GM18951 (cell line): Measurements from ENCODE around the gene ADH7.
"Not testable (repeated sequence)": the region's sequence is repeated elsewhere in the genome, so short reads cannot be mapped to it uniquely, and the experiment has no call there.

Experiments
- POLR2A ChIP-seq: IDR thresholded peaks from 4 replicates; pipeline ENCODE4 v1.6.1; 2011; ENCODE audit warnings: mild to moderate bottlenecking; ENCODE audit not compliant: insufficient read length, insufficient read depth; ENCODE audit errors: extremely low read depth
- in situ Hi-C: fragments of 300-500 bp; cut with MboI; formaldehyde crosslinking; loops from one replicate; pipeline ENCODE4 v1.12.0; 2022; ENCODE audit warnings: low sequenced_read_pairs, mixed read lengths, inconsistent platforms; ENCODE audit not compliant: unreplicated experiment

Gene ADH7

DNA sequence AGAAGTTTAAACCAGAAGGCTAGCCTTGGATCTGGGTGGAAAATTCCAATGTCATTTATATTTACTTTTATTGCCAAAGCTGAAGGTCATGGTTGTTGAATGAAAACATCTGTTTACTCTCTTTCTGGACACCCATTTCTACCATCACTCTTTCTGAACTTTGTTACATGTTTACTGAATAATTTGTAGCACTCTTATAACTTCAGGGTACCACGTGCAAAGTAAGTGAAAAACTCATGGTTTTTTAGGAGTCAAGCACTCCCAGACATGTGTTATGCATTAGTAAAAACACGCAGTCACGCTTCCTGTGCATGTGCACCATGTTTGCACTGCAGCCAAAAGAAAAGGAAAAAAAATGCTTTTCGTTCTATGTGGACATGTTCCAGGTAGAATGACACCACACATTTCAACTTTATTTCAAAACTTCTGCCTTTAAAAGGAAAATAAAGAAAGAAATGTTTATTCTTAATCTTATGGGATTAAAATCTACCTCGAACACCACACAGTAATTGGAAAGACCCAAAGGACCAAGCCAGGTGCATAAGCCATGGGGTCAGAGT lies 51.2 kb downstream of the ADH7 start:
- no peak for TF ChIP-seq POLR2A
- in situ Hi-C loops = no loop called here

DNA sequence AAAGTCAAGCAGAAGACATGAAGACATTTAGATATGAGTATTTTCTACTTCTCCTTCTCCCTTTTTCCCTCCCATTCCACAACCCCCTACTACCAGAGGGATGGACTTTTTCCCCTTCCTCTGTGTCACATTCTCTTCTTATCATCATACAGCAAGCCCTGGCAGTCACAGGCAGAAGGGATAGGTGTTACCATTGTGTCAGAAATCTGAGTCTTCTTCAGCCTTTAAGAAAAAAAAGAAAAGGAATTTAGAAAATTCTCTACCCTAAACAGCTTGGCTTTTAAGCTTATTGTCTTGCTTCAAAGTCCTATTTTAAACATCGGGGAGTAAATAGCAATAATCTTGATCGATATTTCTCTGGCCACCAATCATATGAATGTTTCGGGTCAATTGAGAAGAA lies 51.7 kb downstream of the ADH7 start:
- in situ Hi-C loops = no loop called here

DNA sequence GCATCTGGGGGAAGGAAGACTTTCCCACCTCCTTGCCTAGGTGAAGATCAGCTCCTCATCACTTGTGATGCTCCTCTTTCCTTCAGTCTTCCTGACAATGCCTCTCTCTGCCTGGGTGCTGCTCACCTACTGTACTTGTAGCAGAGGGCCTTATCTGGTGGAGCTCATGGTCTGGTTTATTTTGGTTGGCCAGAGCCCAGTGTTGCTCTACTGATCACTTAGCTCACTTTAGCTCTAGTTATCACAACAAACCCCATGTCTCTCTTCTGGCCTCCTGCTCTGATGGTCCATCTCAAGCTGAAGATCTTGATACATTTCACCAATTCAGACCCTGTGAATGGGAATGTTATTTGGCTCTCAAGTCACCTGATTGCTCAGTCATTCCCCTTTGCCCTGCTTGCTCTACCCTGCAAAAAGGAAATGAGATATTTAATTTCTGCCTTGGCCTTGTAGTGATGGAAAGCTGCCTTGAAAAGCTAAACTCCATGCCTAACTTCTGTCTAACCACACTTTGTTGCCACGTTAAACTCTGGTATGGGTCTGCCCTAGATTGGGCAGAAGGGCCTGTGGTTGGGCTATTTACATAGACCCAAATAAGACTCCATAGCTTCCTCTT lies 52.3 kb downstream of the ADH7 start:
- in situ Hi-C loops = no loop called here
- TF ChIP-seq POLR2A = no peak

More for the DNA sequence above, 51.7 kb downstream of the ADH7 start:
- TF ChIP-seq POLR2A = no peak

DNA sequence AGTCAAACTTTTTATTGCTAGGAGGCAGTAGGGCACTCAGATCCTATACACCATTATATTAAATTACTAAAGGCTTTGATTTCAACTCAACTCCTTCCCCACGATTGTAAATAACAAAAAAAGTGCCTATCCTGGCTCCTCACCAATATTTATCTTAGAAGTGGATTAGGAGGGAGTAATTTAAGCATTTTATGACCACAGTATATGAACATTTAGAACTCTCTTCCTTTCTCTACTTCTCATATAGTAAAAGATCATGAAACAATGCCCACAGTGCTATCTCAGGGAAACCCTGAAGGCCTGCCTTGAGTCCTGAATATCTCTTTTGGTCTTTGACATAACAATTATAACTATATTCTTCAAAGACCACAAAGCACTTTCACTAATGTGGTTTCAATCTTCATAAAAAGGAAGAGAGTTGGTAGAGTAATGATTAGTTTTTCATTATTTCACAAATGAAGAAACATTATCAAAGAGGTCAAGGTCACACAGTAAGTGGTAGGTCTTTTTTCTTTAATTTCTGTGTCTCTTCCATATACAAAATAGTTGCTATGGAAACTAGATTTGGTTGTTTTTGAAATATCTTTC lies 53.5 kb downstream of the ADH7 start:
- in situ Hi-C loops = no loop called here
- no peak for TF ChIP-seq POLR2A

DNA sequence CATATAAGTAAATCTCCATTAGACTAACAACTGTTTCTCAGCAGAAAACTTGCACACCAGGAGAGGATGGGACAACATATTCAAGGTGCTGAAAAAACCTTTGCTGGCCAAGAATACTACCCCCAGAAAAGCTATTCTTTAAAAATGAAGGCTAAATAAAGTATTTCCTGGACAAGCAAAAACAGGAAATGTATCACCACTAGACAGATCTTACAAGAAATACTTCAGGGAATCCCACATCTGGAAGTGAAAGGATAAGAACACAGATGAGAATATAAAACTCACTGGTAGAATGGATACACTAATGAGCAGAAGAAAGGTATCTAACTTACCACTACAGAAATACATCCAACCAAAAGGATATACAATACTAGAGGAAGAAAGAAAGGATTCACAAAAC lies 55.6 kb downstream of the ADH7 start:
- in situ Hi-C loops = no loop called here
- TF ChIP-seq POLR2A = no peak

DNA sequence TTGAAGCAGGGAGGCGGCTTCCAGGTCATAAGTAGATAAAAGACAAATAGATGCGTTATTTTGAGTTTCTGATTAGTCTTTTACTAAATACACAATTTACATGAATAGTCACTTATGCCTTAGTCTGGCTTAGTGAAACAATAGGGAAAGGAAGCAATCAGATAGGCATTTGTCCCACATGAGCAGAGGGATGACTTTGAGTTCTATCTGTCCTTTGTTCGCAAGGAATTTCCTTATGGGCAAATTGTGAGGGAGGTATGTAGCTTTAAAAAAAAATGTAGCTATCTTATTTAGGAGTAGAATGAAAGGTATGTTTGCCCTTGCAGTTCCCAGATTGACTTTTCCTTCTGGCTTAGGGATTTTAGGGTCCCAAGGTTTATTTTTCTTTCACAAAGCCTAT lies 56.3 kb downstream of the ADH7 start:
- in situ Hi-C loops = no loop called here

DNA sequence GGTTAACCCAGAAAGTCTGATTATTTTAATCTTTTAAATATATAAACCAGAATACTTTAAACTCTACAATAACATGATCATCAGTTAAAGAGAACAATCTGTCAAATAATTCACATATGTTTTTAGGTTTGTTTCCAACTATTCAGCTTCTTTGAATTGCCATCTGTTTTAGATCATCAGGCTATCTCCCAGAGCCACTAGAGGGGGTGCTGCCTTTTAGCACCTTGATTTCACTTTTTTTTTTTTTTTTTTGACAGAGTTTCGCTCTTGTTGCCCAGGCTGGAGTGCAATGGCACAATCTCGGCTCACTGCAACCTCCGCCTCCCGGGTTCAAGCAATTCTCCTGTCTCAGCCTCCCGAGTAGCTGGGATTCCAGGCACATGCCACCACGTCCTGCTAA lies 57.8 kb downstream of the ADH7 start:
- in situ Hi-C loops = not testable (repeated sequence)

More for the DNA sequence above, 56.3 kb downstream of the ADH7 start:
- TF ChIP-seq POLR2A = no peak

DNA sequence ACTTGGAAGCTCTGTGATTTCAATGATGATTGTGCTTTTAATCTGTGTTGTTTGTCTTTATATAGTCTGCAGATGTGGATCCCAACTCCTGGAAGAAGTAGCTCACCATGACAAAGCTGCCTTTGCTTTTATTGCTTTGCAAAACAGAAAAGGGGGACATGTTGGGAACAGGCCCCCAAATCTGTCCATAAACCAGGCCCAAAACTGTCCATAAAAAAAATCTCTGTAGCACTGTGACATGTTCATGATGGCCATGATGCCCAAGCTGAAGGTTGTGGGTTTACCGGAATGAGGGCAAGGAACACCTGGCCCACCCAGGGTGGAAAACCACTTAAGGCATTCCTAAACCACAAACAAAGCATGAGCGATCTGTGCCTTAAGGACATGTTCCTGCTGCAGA lies 62.7 kb downstream of the ADH7 start:
- in situ Hi-C loops = not testable (repeated sequence)

DNA sequence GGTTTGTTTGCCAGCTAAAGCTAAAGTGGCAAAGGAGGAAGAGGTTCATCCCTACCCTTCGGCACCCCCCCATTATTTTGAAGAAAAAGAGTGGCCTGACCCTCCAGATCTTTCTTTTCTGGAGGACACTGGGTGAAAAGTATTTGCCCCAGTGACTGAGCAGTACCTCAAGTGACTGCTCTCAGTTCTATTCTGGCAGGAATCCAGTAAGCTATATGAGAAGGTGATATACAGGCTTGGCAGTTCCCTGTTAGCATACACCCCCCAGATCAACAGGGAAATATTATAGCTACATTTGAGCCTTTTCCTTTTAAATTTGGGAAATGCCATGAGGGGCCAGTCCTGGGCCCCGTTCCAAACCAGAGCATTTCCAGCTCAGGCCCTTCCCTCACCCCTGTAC lies 67.3 kb downstream of the ADH7 start:
- in situ Hi-C loops = not testable (repeated sequence)

DNA sequence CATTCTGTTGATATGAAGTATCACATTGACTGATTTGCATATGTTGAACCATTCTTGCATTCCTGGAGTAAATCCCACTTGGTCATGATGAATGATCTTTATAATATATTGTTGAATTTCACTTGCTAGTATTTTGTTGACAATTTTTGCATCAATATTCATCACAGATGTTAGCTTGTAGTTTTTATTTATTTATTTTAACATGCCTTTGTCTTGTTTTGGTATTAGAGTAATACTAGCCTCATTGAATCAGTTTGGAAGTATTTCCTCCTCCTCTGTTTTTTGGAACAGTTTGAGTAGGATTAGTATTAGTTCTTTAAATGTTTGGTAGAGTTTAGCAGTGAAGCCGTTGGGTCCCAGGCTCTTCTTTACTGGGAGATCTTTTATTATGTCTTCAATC lies 68.7 kb downstream of the ADH7 start:
- TF ChIP-seq POLR2A = no peak
- in situ Hi-C loops = no loop called here

DNA sequence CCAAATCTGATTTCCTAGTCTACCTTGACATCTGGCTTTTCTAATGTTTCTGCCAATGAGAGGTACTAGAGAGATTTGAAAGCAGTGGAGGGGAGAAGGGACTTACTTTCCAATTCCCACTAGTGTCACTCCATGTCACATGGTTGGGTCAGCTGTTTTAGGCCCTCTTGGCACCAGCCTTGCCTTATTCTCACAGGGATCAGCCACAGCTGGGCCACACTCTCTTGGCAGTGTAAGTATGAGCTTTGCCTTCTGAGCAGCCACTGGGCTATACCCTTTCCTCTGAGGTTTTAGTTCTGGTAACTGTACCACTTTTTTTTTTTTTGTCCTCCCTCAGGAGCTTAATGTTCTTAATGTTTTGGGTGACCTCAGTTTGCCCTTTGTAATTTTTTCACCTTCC lies 72.4 kb downstream of the ADH7 start:
- no peak for TF ChIP-seq POLR2A
- in situ Hi-C loops = no loop called here
